ENCODE results near the gene ACD. TPM values are rescaled to one million over a fixed set of nuclear protein-coding genes. Genes with fewer than 3 reads are reported as not detected.

The ACD gene
- polyA plus RNA-seq, 2 donors, result 6.7 to 10.3 TPM

GRCh38 chr16:67637625-67638024, 22.4 kb downstream of the ACD start:
- peaks cover 0 to 3% of the 10 kb centered on the region in 2 donors for H3K4me1 ChIP-seq (ENCODE audit: control insufficient read depth in 2 of 2, insufficient read depth in 2 of 2, low read length in 1 of 2)
- WGBS, 2 donors, result 89 to 90% methylated on average over 12 of the region's 12 CpGs
- no peak overlapping the region for H3K4me3 ChIP-seq (ENCODE audit: low read depth in 1 of 2, low read length in 2 of 2)
- H3K36me3 ChIP-seq (ENCODE audit: control insufficient read depth in 2 of 2, insufficient read depth in 2 of 2, low read length in 1 of 2), result peaks cover 10 to 16% of the 10 kb centered on the region in 2 donors
- no peaks in the 10 kb centered on the region for H3K9me3 ChIP-seq (ENCODE audit: control insufficient read depth in 2 of 2, insufficient read depth in 1 of 2, low read depth in 1 of 2, low read length in 1 of 2)
- no peak overlapping the region for H3K27ac ChIP-seq (ENCODE audit: low read depth in 2 of 2, low read length in 1 of 2)
- no peaks in the 10 kb centered on the region for H3K27me3 ChIP-seq (ENCODE audit: control insufficient read depth in 1 of 2, insufficient read depth in 2 of 2, low read length in 2 of 2)

GRCh38 chr16:67636713-67637112, 23.3 kb downstream of the ACD start:
- no peaks in the 10 kb centered on the region for H3K9me3 ChIP-seq (ENCODE audit: control insufficient read depth in 2 of 2, insufficient read depth in 1 of 2, low read depth in 1 of 2, low read length in 1 of 2)
- H3K4me3 ChIP-seq (ENCODE audit: low read depth in 1 of 2, low read length in 2 of 2), result no peak overlapping the region
- no peaks in the 10 kb centered on the region for H3K4me1 ChIP-seq (ENCODE audit: control insufficient read depth in 2 of 2, insufficient read depth in 2 of 2, low read length in 1 of 2)
- 92 to 93% methylated on average over 8 of the region's 8 CpGs for WGBS, 2 donors
- peaks cover 10 to 16% of the 10 kb centered on the region in 2 donors for H3K36me3 ChIP-seq (ENCODE audit: control insufficient read depth in 2 of 2, insufficient read depth in 2 of 2, low read length in 1 of 2)
- no peaks in the 10 kb centered on the region for H3K27me3 ChIP-seq (ENCODE audit: control insufficient read depth in 1 of 2, insufficient read depth in 2 of 2, low read length in 2 of 2)
- no peak overlapping the region for H3K27ac ChIP-seq (ENCODE audit: low read depth in 2 of 2, low read length in 1 of 2)

DNA sequence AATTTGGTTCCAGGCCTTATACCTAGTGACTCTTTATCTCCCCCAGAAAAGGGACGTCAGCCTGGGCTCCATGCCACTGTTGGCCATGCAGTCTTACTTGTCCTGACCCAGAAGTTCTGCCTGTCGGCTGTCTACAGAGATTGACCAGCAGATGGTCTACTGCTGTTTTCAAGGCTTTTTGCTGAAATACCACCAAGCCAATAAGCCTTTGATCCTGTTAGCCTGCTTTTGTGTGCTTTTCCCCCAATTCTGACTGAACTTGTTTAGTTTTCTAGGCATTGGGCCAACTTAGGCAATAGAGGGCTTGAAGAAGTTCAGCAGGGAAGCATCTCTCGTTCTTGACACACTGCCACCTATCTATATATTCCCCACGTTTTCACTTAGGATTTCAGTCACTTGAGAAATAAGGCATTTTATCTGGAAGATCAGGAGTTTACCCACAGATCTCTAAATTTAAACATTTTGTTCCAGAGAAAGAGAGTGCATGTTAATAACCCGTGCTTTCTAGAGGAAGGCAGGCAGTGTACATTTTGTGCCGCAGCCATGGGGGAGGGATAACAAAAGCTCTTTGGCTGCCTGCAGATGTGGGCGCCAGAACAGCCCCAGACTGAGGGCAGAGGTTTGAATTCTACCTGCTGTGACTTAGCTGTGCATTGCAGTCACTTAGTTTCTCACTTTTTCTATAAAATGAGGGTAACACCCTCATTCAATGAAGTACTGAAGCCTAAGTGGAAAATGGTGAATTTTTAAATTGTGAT, 27.5 kb downstream of the ACD start:
- Histone ChIP-seq H3K4me3 (ENCODE audit: low read depth in 1 of 2, low read length in 2 of 2) (no peak overlapping the region), H3K36me3 (ENCODE audit: control insufficient read depth in 2 of 2, insufficient read depth in 2 of 2, low read length in 1 of 2) (peaks cover 7 to 21% of the 10 kb centered on the region in 2 donors)
- 45 to 51% methylated on average over 7 of the region's 7 CpGs for WGBS, 2 donors

GRCh38 chr16:67628216-67628615, 31.8 kb downstream of the ACD start:
- H3K4me3 ChIP-seq (ENCODE audit: low read depth in 1 of 2, low read length in 2 of 2), result no peak overlapping the region
- peaks cover 2 to 19% of the 10 kb centered on the region in 2 donors for H3K36me3 ChIP-seq (ENCODE audit: control insufficient read depth in 2 of 2, insufficient read depth in 2 of 2, low read length in 1 of 2)
- WGBS, 2 donors, result 95 to 96% methylated on average over 14 of the region's 14 CpGs

More for the DNA sequence above, 27.5 kb downstream of the ACD start:
- H3K27ac ChIP-seq (ENCODE audit: low read depth in 2 of 2, low read length in 1 of 2), result no peak overlapping the region
- H3K4me1 ChIP-seq (ENCODE audit: control insufficient read depth in 2 of 2, insufficient read depth in 2 of 2, low read length in 1 of 2), result no peaks in the 10 kb centered on the region
- no peaks in the 10 kb centered on the region for H3K27me3 ChIP-seq (ENCODE audit: control insufficient read depth in 1 of 2, insufficient read depth in 2 of 2, low read length in 2 of 2)
- H3K9me3 ChIP-seq (ENCODE audit: control insufficient read depth in 2 of 2, insufficient read depth in 1 of 2, low read depth in 1 of 2, low read length in 1 of 2), result no peaks in the 10 kb centered on the region

DNA sequence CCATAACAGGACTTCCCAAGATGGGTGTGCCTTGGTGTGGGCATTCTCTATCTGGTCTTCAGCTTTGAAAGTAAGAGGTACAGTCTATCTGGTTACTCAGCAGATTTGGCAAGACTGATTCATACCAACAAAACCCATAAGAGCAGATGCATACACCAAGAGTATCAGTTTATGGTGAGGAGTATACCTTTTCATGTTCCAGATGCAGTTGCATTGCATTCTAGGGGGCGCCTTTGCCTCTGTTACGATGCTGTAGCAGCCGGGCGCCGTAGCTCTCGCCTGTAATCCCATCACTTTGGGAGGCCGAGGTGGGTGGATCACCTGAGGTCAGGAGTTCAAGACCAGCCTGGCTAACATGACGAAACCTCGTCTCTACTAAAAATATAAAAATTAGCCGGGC, 46.3 kb downstream of the ACD start:
- no peak overlapping the region for H3K27ac ChIP-seq (ENCODE audit: low read depth in 2 of 2, low read length in 1 of 2)
- H3K9me3 ChIP-seq (ENCODE audit: control insufficient read depth in 2 of 2, insufficient read depth in 1 of 2, low read depth in 1 of 2, low read length in 1 of 2), result no peaks in the 10 kb centered on the region
- no peaks in the 10 kb centered on the region for H3K4me1 ChIP-seq (ENCODE audit: control insufficient read depth in 2 of 2, insufficient read depth in 2 of 2, low read length in 1 of 2)
- no peak overlapping the region for H3K4me3 ChIP-seq (ENCODE audit: low read depth in 1 of 2, low read length in 2 of 2)
- H3K36me3 ChIP-seq (ENCODE audit: control insufficient read depth in 2 of 2, insufficient read depth in 2 of 2, low read length in 1 of 2), result peaks cover 8 to 10% of the 10 kb centered on the region in 2 donors
- 93 to 94% methylated on average over 10 of the region's 10 CpGs for WGBS, 2 donors
- no peaks in the 10 kb centered on the region for H3K27me3 ChIP-seq (ENCODE audit: control insufficient read depth in 1 of 2, insufficient read depth in 2 of 2, low read length in 2 of 2)

More at GRCh38 chr16:67628216-67628615, 31.8 kb downstream of the ACD start:
- Histone ChIP-seq H3K27me3 (ENCODE audit: control insufficient read depth in 1 of 2, insufficient read depth in 2 of 2, low read length in 2 of 2) (no peaks in the 10 kb centered on the region), H3K4me1 (ENCODE audit: control insufficient read depth in 2 of 2, insufficient read depth in 2 of 2, low read length in 1 of 2) (no peaks in the 10 kb centered on the region), H3K27ac (ENCODE audit: low read depth in 2 of 2, low read length in 1 of 2) (no peak overlapping the region), H3K9me3 (ENCODE audit: control insufficient read depth in 2 of 2, insufficient read depth in 1 of 2, low read depth in 1 of 2, low read length in 1 of 2) (no peaks in the 10 kb centered on the region)

GRCh38 chr16:67608364-67608763, 51.7 kb downstream of the ACD start:
- Histone ChIP-seq H3K4me3 (ENCODE audit: low read depth in 1 of 2, low read length in 2 of 2) (no peak overlapping the region), H3K27me3 (ENCODE audit: control insufficient read depth in 1 of 2, insufficient read depth in 2 of 2, low read length in 2 of 2) (no peaks in the 10 kb centered on the region), H3K4me1 (ENCODE audit: control insufficient read depth in 2 of 2, insufficient read depth in 2 of 2, low read length in 1 of 2) (no peaks in the 10 kb centered on the region), H3K27ac (ENCODE audit: low read depth in 2 of 2, low read length in 1 of 2) (no peak overlapping the region), H3K36me3 (ENCODE audit: control insufficient read depth in 2 of 2, insufficient read depth in 2 of 2, low read length in 1 of 2) (peaks cover 3 to 5% of the 10 kb centered on the region in 2 donors), H3K9me3 (ENCODE audit: control insufficient read depth in 2 of 2, insufficient read depth in 1 of 2, low read depth in 1 of 2, low read length in 1 of 2) (no peaks in the 10 kb centered on the region)
- 83% methylated on average over 3 of the region's 3 CpGs for WGBS, 2 donors

Other genes with a start within 250 kb of the ACD start
- gene ZDHHC1, start 243.8 kb downstream of the ACD start, polyA plus RNA-seq, result 1 to 10 TPM; 3.3 to 4.7 TPM
- gene HSD11B2, start 229.1 kb downstream of the ACD start, polyA plus RNA-seq, result 10 to 100 TPM; 10.7 to 15.2 TPM
- gene ATP6V0D1, start 179.1 kb downstream of the ACD start, polyA plus RNA-seq, result 10 to 100 TPM; 17.0 to 78.1 TPM
- not detected for gene AGRP, start 176.7 kb downstream of the ACD start, polyA plus RNA-seq
- 10 to 100 TPM; 12.7 to 14.9 TPM for gene RIPOR1, start 131.4 kb downstream of the ACD start, polyA plus RNA-seq
- 10 to 100 TPM; 16.9 to 21.3 TPM for gene CTCF, start 97.7 kb downstream of the ACD start, polyA plus RNA-seq
- 1 to 10 TPM; 1.2 to 4.3 TPM for gene CARMIL2, start 15.1 kb downstream of the ACD start, polyA plus RNA-seq
- 1 to 10 TPM; 1.2 to 1.7 TPM for gene PARD6A, start 700 bp upstream of the ACD start, polyA plus RNA-seq
- gene ENKD1, start 6.5 kb upstream of the ACD start, polyA plus RNA-seq, result 10 to 100 TPM; 10.6 to 16.0 TPM
- gene C16orf86, start 6.6 kb upstream of the ACD start, polyA plus RNA-seq, result 1 to 10 TPM; 1.8 to 2.0 TPM
- 10 to 100 TPM; 36.8 to 49.6 TPM for gene GFOD2, start 59.1 kb upstream of the ACD start, polyA plus RNA-seq
- 10 to 100 TPM in 1 of 2 donors, 1 to 10 TPM in 1; 8.4 to 10.2 TPM for gene RANBP10, start 146.3 kb upstream of the ACD start, polyA plus RNA-seq
- gene TSNAXIP1, start 146.6 kb upstream of the ACD start, polyA plus RNA-seq, result 1 to 10 TPM in 1 of 2 donors, under 1 TPM in 1; 0.72 to 1.8 TPM
- gene THAP11, start 182.1 kb upstream of the ACD start, polyA plus RNA-seq, result 10 to 100 TPM in 1 of 2 donors, 1 to 10 TPM in 1; 6.8 to 17.9 TPM
- gene NUTF2, start 186.7 kb upstream of the ACD start, polyA plus RNA-seq, result 100 to 1,000 TPM in 1 of 2 donors, 10 to 100 TPM in 1; 95.4 to 109 TPM
- gene CENPT, start 187.4 kb upstream of the ACD start, polyA plus RNA-seq, result 10 to 100 TPM; 35.5 to 65.0 TPM
- 10 to 100 TPM; 26.9 to 27.7 TPM for gene EDC4, start 212.8 kb upstream of the ACD start, polyA plus RNA-seq
- 1 to 10 TPM in 1 of 2 donors, under 1 TPM in 1; 0.41 to 1.5 TPM for gene NRN1L, start 224.6 kb upstream of the ACD start, polyA plus RNA-seq
- 10 to 100 TPM; 12.5 to 13.7 TPM for gene PSKH1, start 233.0 kb upstream of the ACD start, polyA plus RNA-seq